A375 (cell line): ENCODE data around the gene GIMAP5. TPM values are rescaled to one million over a fixed set of nuclear protein-coding genes. Genes with fewer than 3 reads are reported as not detected.

Source experiments
- total RNA-seq: library from RNA; depleted of rRNA; stranded (reverse); fragments of >200 nt; shearing (Covaris generic); gene quantifications from 2 replicates; pipeline ENCODE4 v1.2.3, GENCODE V29; 2014; rRNA removed

GIMAP5 gene
- not detected in 2 replicates for total RNA-seq

DNA sequence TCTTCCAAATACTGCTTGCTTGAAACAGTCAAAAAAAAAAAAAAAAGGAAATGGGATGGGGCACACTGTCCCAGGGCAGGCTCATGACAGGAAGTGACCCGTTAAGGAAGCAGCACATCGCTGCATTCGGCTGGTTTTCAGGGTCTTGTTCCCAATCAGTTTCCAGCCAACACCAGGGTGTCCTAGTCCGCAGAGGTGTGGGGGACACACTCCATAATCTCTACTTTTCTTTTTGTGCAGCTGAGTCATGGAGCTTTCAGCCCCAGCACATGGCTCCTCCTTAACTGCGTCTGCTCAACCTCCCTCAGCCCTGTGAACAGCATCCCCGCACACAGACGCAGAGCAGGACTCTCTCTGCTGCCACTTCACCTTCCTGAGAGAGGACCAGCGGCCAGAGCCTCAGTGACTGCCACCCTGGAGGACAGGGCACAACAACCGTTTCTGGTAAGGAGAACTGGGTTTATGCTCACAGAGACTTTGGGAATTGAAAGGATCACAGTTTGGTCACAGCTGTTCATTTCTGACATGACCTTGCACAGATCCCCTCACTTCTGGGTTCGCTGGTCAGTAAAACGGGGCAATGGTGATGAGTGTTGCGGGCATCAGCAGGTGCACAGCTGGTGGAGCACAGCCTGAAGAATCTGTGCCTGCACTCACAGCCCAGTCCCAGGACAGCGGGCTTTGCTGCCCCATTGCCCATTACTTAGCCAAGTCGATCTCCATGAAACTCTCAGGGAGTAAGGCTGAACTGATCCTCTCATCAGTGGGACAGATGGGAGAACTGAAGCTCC lies at the start of gene GIMAP5:
Gene GIMAP5 (plus strand): TSS at position 154 of the 791 bp plus-strand sequence. CDS start 3,467 bp downstream, outside the sequence.

GRCh38 chr7:150716368-150716767 lies 20.9 kb upstream of the GIMAP5 start, which contains the start of gene GIMAP1:
GIMAP1 (plus strand) TSS chr7:150716613; CDS start chr7:150719048, 2,435 bp downstream.

Other genes starting within 250 kb of the GIMAP5 start
- not detected in 2 replicates for gene GIMAP7, start 222.5 kb upstream of the GIMAP5 start, total RNA-seq
- 0.15 TPM in 1 of 2 replicates, not detected in the other for gene GIMAP4, start 170.0 kb upstream of the GIMAP5 start, total RNA-seq
- 0.04 and 0.05 TPM in 2 replicates for gene GIMAP6, start 105.0 kb upstream of the GIMAP5 start, total RNA-seq
- gene GIMAP2, start 51.7 kb upstream of the GIMAP5 start, total RNA-seq: 3.0 and 3.8 TPM in 2 replicates
- gene GIMAP1, start 20.8 kb upstream of the GIMAP5 start, total RNA-seq: not detected in 2 replicates
- not detected in 2 replicates for gene TMEM176B, start 62.9 kb downstream of the GIMAP5 start, total RNA-seq
- not detected in 2 replicates for gene TMEM176A, start 63.4 kb downstream of the GIMAP5 start, total RNA-seq
- gene AOC1, start 115.1 kb downstream of the GIMAP5 start, total RNA-seq: 0.08 TPM in 1 of 2 replicates, not detected in the other
- not detected in 2 replicates for gene KCNH2, start 240.9 kb downstream of the GIMAP5 start, total RNA-seq